Lower leg skin (tissue), 3 donors: ENCODE measurements around the gene DNMT3B.

Experiments
- POLR2A ChIP-seq, 2 donors: fragments of 450-650 bp; IDR thresholded peaks; one replicate each; pipeline ENCODE4 v1.6.1; 2016 to 2017; ENCODE audit warnings: antibody characterized with exemption in 2 of 2, mild to moderate bottlenecking in 1 of 2, moderate library complexity in 1 of 2
- TF ChIP-seq, protein P1 (sequence below), 3 donors: fragments of 450-650 bp; IDR thresholded peaks; one replicate each; pipeline ENCODE4 v1.5.1; 2016; ENCODE audit warnings: antibody characterized with exemption in 3 of 3, mild to moderate bottlenecking in 3 of 3, moderate library complexity in 2 of 3

DNA sequence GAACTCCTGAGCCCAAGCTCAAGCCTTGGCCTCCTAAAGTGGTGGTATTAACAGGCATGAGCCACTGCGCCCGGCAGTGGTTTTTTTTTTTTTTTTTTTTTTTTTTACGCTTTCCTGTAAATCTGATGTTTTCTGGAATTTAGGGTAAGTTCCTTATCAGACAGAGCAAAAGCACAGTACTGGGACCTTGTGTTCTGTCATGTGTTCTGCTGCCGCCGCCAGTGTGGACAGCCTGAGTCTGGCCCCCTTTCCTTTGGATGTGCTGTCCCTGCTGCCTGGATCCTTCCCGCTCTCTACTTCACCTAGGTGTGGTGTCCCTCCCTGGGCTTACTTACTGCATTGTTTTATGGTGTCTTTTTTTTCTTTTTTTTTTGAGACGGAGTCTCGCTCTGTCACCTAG lies 11.7 kb downstream of the DNMT3B start:
- TF ChIP-seq, protein P1, sequence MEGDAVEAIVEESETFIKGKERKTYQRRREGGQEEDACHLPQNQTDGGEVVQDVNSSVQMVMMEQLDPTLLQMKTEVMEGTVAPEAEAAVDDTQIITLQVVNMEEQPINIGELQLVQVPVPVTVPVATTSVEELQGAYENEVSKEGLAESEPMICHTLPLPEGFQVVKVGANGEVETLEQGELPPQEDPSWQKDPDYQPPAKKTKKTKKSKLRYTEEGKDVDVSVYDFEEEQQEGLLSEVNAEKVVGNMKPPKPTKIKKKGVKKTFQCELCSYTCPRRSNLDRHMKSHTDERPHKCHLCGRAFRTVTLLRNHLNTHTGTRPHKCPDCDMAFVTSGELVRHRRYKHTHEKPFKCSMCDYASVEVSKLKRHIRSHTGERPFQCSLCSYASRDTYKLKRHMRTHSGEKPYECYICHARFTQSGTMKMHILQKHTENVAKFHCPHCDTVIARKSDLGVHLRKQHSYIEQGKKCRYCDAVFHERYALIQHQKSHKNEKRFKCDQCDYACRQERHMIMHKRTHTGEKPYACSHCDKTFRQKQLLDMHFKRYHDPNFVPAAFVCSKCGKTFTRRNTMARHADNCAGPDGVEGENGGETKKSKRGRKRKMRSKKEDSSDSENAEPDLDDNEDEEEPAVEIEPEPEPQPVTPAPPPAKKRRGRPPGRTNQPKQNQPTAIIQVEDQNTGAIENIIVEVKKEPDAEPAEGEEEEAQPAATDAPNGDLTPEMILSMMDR (IDR thresholded peaks at IDR 0.05): no peak
- no peak for TF ChIP-seq POLR2A (IDR thresholded peaks at IDR 0.05)
